KMS-11 (cell line): ENCODE data around the gene NELL1.

Experiments used
- H2AFZ ChIP-seq: fragments of 200-600 bp; sonication (generic); 2 replicates; pipeline ENCODE4 v1.6.1; 2016; ENCODE audit warnings: antibody characterized with exemption, mixed run types, low read depth
- H3K27ac ChIP-seq: fragments of 200-600 bp; sonication (generic); 2 replicates; pipeline ENCODE4 v1.6.1; 2016; ENCODE audit warnings: mild to moderate bottlenecking, mixed run types
- H3K27me3 ChIP-seq: fragments of 200-600 bp; sonication (generic); 2 replicates; pipeline ENCODE4 v1.6.1; 2017; ENCODE audit warnings: mild to moderate bottlenecking, low read depth, mixed run types, moderate library complexity; ENCODE audit not compliant: insufficient read depth
- H3K36me3 ChIP-seq: fragments of 200-600 bp; sonication (generic); 2 replicates; pipeline ENCODE4 v1.6.1; 2017; ENCODE audit warnings: mild to moderate bottlenecking, mixed run types; ENCODE audit not compliant: insufficient read depth
- H3K4me1 ChIP-seq: fragments of 200-600 bp; sonication (generic); 2 replicates; pipeline ENCODE4 v1.6.1; 2016; ENCODE audit warnings: mild to moderate bottlenecking, low read depth, mixed run types; ENCODE audit not compliant: poor library complexity, severe bottlenecking
- H3K4me2 ChIP-seq: fragments of 200-600 bp; sonication (generic); 2 replicates; pipeline ENCODE4 v1.7.0; 2016; ENCODE audit warnings: mild to moderate bottlenecking, mixed run types
- H3K4me3 ChIP-seq: fragments of 200-600 bp; sonication (generic); IDR thresholded peaks from 2 replicates; pipeline ENCODE4 v1.6.1; 2017; ENCODE audit warnings: low read depth, low read length, mixed read lengths; ENCODE audit not compliant: insufficient read depth
- H3K79me2 ChIP-seq: fragments of 200-600 bp; sonication (generic); 2 replicates; pipeline ENCODE4 v1.6.1; 2016; ENCODE audit warnings: low read depth, mixed run types; ENCODE audit not compliant: insufficient read depth
- H3K9ac ChIP-seq: fragments of 200-600 bp; sonication (generic); 2 replicates; pipeline ENCODE4 v1.6.1; 2016; ENCODE audit warnings: mild to moderate bottlenecking, mixed run types
- H4K20me1 ChIP-seq: fragments of 200-600 bp; sonication (generic); 2 replicates; pipeline ENCODE4 v1.6.1; 2016; ENCODE audit warnings: mild to moderate bottlenecking, mixed run types; ENCODE audit not compliant: insufficient read depth
- TF ChIP-seq, protein P1 (sequence below): fragments of 200-600 bp; sonication (generic); conservative IDR thresholded peaks from 2 replicates; pipeline ENCODE4 v1.6.1; 2017; ENCODE audit warnings: low read depth, mild to moderate bottlenecking, antibody characterized with exemption, low read length, moderate library complexity, mixed read lengths

The NELL1 gene

DNA sequence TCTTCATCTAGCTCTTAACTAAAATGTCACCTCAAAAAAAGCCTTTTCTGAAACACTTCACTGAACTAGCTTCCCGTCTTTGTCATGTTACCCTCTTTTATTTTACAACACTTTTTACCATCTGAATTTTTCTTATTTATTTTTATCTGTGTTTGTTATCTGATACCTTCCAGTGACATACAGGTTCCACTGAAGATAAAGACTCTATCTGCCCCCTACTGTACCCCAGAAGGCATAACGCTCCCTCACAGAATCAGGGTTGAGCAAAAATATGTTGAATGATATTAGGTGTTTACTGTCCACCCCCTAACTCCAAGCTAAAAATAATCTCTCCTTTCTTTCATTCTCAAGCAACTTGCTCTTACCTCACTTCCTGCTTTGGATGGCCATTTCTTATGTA lies 654.2 kb downstream of the NELL1 start:
- TF ChIP-seq, protein P1, sequence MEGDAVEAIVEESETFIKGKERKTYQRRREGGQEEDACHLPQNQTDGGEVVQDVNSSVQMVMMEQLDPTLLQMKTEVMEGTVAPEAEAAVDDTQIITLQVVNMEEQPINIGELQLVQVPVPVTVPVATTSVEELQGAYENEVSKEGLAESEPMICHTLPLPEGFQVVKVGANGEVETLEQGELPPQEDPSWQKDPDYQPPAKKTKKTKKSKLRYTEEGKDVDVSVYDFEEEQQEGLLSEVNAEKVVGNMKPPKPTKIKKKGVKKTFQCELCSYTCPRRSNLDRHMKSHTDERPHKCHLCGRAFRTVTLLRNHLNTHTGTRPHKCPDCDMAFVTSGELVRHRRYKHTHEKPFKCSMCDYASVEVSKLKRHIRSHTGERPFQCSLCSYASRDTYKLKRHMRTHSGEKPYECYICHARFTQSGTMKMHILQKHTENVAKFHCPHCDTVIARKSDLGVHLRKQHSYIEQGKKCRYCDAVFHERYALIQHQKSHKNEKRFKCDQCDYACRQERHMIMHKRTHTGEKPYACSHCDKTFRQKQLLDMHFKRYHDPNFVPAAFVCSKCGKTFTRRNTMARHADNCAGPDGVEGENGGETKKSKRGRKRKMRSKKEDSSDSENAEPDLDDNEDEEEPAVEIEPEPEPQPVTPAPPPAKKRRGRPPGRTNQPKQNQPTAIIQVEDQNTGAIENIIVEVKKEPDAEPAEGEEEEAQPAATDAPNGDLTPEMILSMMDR, result 0 out of 2 replicates have a peak, but pooled peaks have one; percentile 19

GRCh38 chr11:21343204-21343603 lies 673.8 kb downstream of the NELL1 start:
- Histone ChIP-seq H3K4me2 (no peak overlapping the region), H3K4me3 (no peak overlapping the region), H3K9ac (no peak overlapping the region), H3K79me2 (no peaks in the 10 kb centered on the region), H3K27me3 (no peaks in the 10 kb centered on the region), H3K27ac (no peak overlapping the region), H2AFZ (no peak overlapping the region), H4K20me1 (no peaks in the 10 kb centered on the region), H3K36me3 (no peaks in the 10 kb centered on the region), H3K4me1 (no peaks in the 10 kb centered on the region)
- TF ChIP-seq, protein P1, result no peak

More for the DNA sequence above, 654.2 kb downstream of the NELL1 start:
- Histone ChIP-seq H3K4me2 (no peak overlapping the region), H4K20me1 (no peaks in the 10 kb centered on the region), H3K4me1 (no peaks in the 10 kb centered on the region), H3K4me3 (no peak overlapping the region), H3K79me2 (no peaks in the 10 kb centered on the region), H3K27me3 (no peaks in the 10 kb centered on the region), H3K9ac (no peak overlapping the region), H3K27ac (no peak overlapping the region), H2AFZ (no peak overlapping the region), H3K36me3 (no peaks in the 10 kb centered on the region)

- Histone ChIP-seq H3K9ac (no peak overlapping the region), H3K27ac (no peak overlapping the region), H3K36me3 (no peaks in the 10 kb centered on the region), H4K20me1 (no peaks in the 10 kb centered on the region), H3K4me1 (no peaks in the 10 kb centered on the region), H3K4me2 (no peak overlapping the region), H3K27me3 (no peaks in the 10 kb centered on the region), H2AFZ (no peak overlapping the region), H3K4me3 (no peak overlapping the region), H3K79me2 (no peaks in the 10 kb centered on the region)
- TF ChIP-seq, protein P1, result no peak
Observed at GRCh38 chr11:21346361-21346760, 677.0 kb downstream of the NELL1 start.

DNA sequence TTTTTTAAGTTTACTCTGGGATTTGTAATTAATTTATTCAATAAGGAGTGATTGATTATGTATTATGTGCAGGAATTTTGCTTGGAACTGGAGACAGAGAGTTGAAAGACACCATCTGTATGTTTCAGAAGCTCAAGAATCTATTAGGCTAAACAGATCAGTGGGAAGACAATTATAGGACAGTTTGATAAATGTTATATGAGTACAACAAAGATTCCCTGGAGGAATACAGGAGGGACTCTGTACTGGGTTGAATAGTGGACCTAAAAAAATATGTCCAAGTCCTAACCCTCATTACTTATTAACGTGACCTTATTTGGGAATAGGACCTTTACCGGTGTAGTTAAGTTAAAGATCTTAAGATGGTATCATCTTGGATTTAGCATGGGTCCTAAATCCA lies 681.2 kb downstream of the NELL1 start:
- H4K20me1 ChIP-seq, result no peaks in the 10 kb centered on the region
- H3K79me2 ChIP-seq, result no peaks in the 10 kb centered on the region
- TF ChIP-seq, protein P1, result no peak
- H3K27me3 ChIP-seq, result no peaks in the 10 kb centered on the region
- no peak overlapping the region for H2AFZ ChIP-seq
- H3K27ac ChIP-seq, result no peak overlapping the region
- no peak overlapping the region for H3K4me3 ChIP-seq
- no peaks in the 10 kb centered on the region for H3K36me3 ChIP-seq
- H3K9ac ChIP-seq, result no peak overlapping the region
- H3K4me2 ChIP-seq, result no peak overlapping the region
- H3K4me1 ChIP-seq, result no peaks in the 10 kb centered on the region
